Right lobe of liver (tissue), 4 donors: ENCODE results near the gene HECW1.

ENCODE experiments used
- POLR2A ChIP-seq: fragments of 450-650 bp; IDR thresholded peaks from one replicate; pipeline ENCODE4 v1.6.1; 2017; ENCODE audit warnings: antibody characterized with exemption, mild to moderate bottlenecking
- TF ChIP-seq, protein P1 (sequence below), 4 donors: fragments of 200-600 bp in 3 of 4; fragments of 450-650 bp in 1 of 4; IDR thresholded peaks; one replicate each; pipeline versions ENCODE4 v1.5.1 to v1.8.0; 2016 to 2022; ENCODE audit warnings: antibody characterized with exemption in 4 of 4, mild to moderate bottlenecking in 2 of 4
- donor health status: DM: no; HTN: no; CAD: no.
- donor health status: DM: no; HTN: no; CAD: no.
- donor health status: DM: no; HTN: yes; CAD: no.

GRCh38 chr7:43234073-43234472 lies 121.6 kb downstream of the HECW1 start:
- TF ChIP-seq, protein P1, sequence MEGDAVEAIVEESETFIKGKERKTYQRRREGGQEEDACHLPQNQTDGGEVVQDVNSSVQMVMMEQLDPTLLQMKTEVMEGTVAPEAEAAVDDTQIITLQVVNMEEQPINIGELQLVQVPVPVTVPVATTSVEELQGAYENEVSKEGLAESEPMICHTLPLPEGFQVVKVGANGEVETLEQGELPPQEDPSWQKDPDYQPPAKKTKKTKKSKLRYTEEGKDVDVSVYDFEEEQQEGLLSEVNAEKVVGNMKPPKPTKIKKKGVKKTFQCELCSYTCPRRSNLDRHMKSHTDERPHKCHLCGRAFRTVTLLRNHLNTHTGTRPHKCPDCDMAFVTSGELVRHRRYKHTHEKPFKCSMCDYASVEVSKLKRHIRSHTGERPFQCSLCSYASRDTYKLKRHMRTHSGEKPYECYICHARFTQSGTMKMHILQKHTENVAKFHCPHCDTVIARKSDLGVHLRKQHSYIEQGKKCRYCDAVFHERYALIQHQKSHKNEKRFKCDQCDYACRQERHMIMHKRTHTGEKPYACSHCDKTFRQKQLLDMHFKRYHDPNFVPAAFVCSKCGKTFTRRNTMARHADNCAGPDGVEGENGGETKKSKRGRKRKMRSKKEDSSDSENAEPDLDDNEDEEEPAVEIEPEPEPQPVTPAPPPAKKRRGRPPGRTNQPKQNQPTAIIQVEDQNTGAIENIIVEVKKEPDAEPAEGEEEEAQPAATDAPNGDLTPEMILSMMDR (IDR thresholded peaks at IDR 0.05) = no peak
- TF ChIP-seq POLR2A = no peak
